Measurements from ENCODE around the gene ZFAND3.

DNA sequence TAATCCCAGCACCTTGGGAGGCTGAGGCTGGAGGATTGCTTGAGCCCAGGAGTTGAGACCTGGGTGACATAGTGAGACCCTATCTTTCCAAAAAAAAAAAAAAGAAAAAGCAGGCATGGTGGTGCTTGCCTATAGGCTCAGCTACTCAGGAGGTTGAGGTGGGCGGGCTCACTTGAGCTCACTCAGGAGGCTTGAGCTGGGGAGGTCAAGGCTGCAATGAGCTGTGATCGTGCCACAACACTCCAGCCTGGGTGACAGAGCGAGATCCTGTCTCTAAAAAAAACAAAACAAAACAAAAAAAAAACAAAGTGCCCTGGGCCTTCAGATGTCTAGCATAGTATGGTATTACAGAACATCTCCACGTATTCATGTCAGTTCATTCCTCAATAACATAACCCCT lies 42.9 kb downstream of the ZFAND3 start:
- TF ChIP-seq, protein P1, sequence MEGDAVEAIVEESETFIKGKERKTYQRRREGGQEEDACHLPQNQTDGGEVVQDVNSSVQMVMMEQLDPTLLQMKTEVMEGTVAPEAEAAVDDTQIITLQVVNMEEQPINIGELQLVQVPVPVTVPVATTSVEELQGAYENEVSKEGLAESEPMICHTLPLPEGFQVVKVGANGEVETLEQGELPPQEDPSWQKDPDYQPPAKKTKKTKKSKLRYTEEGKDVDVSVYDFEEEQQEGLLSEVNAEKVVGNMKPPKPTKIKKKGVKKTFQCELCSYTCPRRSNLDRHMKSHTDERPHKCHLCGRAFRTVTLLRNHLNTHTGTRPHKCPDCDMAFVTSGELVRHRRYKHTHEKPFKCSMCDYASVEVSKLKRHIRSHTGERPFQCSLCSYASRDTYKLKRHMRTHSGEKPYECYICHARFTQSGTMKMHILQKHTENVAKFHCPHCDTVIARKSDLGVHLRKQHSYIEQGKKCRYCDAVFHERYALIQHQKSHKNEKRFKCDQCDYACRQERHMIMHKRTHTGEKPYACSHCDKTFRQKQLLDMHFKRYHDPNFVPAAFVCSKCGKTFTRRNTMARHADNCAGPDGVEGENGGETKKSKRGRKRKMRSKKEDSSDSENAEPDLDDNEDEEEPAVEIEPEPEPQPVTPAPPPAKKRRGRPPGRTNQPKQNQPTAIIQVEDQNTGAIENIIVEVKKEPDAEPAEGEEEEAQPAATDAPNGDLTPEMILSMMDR (IDR thresholded peaks at IDR 0.05): no peak
- TF ChIP-seq POLR2A (IDR thresholded peaks at IDR 0.05) (no peak), POLR2AphosphoS5 (IDR thresholded peaks at IDR 0.05) (no peak)
